HepG2 (cell line): ENCODE data around the gene SETD7. TPM values are rescaled to one million over a fixed set of nuclear protein-coding genes. Genes with fewer than 3 reads are reported as not detected.

Experiments
- ATAC-seq: fragments of 200-7000 bp; cut with Tn5 transposase; 3 replicates; pipeline ENCODE4 v1.9.1; 2020; ENCODE audit warnings: mild to moderate bottlenecking, moderate library complexity
- BruUV-seq: library from RNA; stranded (reverse); fragments of 400-500 nt; replicated peaks from 2 replicates; lab custom pipeline; 2021; lab: Mats Ljungman, UMichigan
- CTCF ChIA-PET: fragments of 300-600 bp; formaldehyde crosslinking; extraction: SDS; loops from one replicate; lab custom pipeline; 2021; ENCODE audit warnings: low total read pairs, inconsistent platforms, low intra/inter-chr PET ratio; lab: Yijun Ruan, JAX
- POLR2A ChIA-PET: fragments of 350-600 bp; sonication (Branson Sonifier 250); formaldehyde crosslinking; loops from one replicate; lab custom pipeline; 2020; ENCODE audit warnings: antibody characterized with exemption, inconsistent platforms; lab: Yijun Ruan, JAX
- DNase-seq: peaks from one replicate; pipeline ENCODE4 v3.0.0-alpha.2; 2015; ENCODE audit warnings: low spot score
- FAIRE-seq: peaks from 3 replicates; lab custom pipeline; 2011; peaks lifted over from hg19 to GRCh38; lab: Jason Lieb, UNC
- H2AFZ ChIP-seq: one replicate; pipeline ENCODE4 v1.6.1; 2011; ENCODE audit warnings: low read length, inconsistent platforms
- H3K27ac ChIP-seq: fragments of 300-600 bp; 3 replicates; pipeline ENCODE4 v1.8.0; 2011; ENCODE audit warnings: mixed run types, mild to moderate bottlenecking, mixed read lengths, low read length, inconsistent platforms; ENCODE audit not compliant: insufficient read depth; ENCODE audit errors: extremely low read length
- H3K27me3 ChIP-seq, 2 experiments: fragments of 200-600 bp in 1 of 2; 2 replicates in 1 of 2; 3 replicates in 1 of 2; pipeline versions ENCODE4 v1.6.0 to v1.8.0; 2011; ENCODE audit warnings: low read length in 2 of 2, mild to moderate bottlenecking in 2 of 2, moderate library complexity in 2 of 2, inconsistent platforms in 1 of 2; ENCODE audit not compliant: insufficient read depth in 2 of 2, control insufficient read depth in 1 of 2
- H3K36me3 ChIP-seq, 2 experiments: fragments of 200-600 bp in 1 of 2; replicated peaks in 1 of 2; 2 replicates in 1 of 2; 3 replicates in 1 of 2; pipeline versions ENCODE4 v1.5.1 to v1.8.0; 2011; ENCODE audit warnings: low read length in 2 of 2, inconsistent platforms in 1 of 2; ENCODE audit not compliant: insufficient read depth in 2 of 2, control insufficient read depth in 1 of 2
- H3K4me1 ChIP-seq: 2 replicates; pipeline ENCODE4 v1.5.1; 2012; ENCODE audit warnings: low read length, inconsistent platforms; ENCODE audit not compliant: insufficient read depth
- H3K4me2 ChIP-seq: 2 replicates; pipeline ENCODE4 v1.6.0; 2011; ENCODE audit warnings: low read depth, low read length, inconsistent platforms
- H3K4me3 ChIP-seq, 3 experiments: fragments of 200-600 bp in 1 of 3; sonication (generic), shearing (Covaris generic) in 1 of 3; replicated peaks in 1 of 3; 2 replicates each; pipeline ENCODE4 v1.5.1; 2011 to 2016; ENCODE audit warnings: low read length in 3 of 3, inconsistent platforms in 2 of 3, low read depth in 2 of 3, mild to moderate bottlenecking in 2 of 3, control low read depth in 1 of 3, mixed read lengths in 1 of 3; ENCODE audit not compliant: insufficient read depth in 1 of 3
- H3K79me2 ChIP-seq: one replicate; pipeline ENCODE4 v1.6.1; 2011; ENCODE audit warnings: low read length, inconsistent platforms; ENCODE audit not compliant: insufficient read depth
- H3K9ac ChIP-seq: 2 replicates; pipeline ENCODE4 v1.6.0; 2011; ENCODE audit warnings: mild to moderate bottlenecking, low read depth, low read length, inconsistent platforms; ENCODE audit not compliant: insufficient read depth
- H3K9me3 ChIP-seq: 2 replicates; pipeline ENCODE4 v1.5.1; 2012; ENCODE audit warnings: mild to moderate bottlenecking, low read length
- H4K20me1 ChIP-seq: 2 replicates; pipeline ENCODE4 v1.6.0; 2011; ENCODE audit warnings: inconsistent platforms, mild to moderate bottlenecking, low read length, moderate library complexity; ENCODE audit not compliant: insufficient read depth
- CBX1 ChIP-seq: IDR thresholded peaks from one replicate; pipeline ENCODE4 v1.6.1; 2016; ENCODE audit warnings: antibody characterized with exemption, low read depth
- IRF9 ChIP-seq: sonication (generic); formaldehyde crosslinking; IDR thresholded peaks from 2 replicates; pipeline ENCODE4 v1.8.0; 2022; ENCODE audit warnings: missing genetic modification reagents, mild to moderate bottlenecking, borderline replicate concordance
- RORA ChIP-seq: sonication (generic); formaldehyde crosslinking; IDR thresholded peaks from 2 replicates; pipeline ENCODE4 v1.5.0; 2020; ENCODE audit warnings: mild to moderate bottlenecking, missing genetic modification reagents, moderate library complexity
- SIN3A ChIP-seq: IDR thresholded peaks from 2 replicates; pipeline ENCODE4 v1.6.1; 2011; ENCODE audit warnings: low read depth, mild to moderate bottlenecking, control low read depth, low read length, borderline replicate concordance
- TBP ChIP-seq: sonication (generic); formaldehyde crosslinking; IDR thresholded peaks from 2 replicates; pipeline ENCODE4 v1.5.0; 2020; ENCODE audit warnings: missing genetic modification reagents
- THRA ChIP-seq: sonication (generic); formaldehyde crosslinking; IDR thresholded peaks from 2 replicates; pipeline ENCODE4 v1.4.0; 2020; ENCODE audit warnings: missing genetic modification reagents, borderline replicate concordance
- ZFP36L1 ChIP-seq: sonication (generic); formaldehyde crosslinking; IDR thresholded peaks from 2 replicates; pipeline ENCODE4 v1.8.0; 2022; ENCODE audit warnings: mild to moderate bottlenecking, missing genetic modification reagents, moderate library complexity
- ZNF772 ChIP-seq: sonication (generic); formaldehyde crosslinking; IDR thresholded peaks from 2 replicates; pipeline ENCODE4 v1.5.0; 2020; ENCODE audit warnings: mild to moderate bottlenecking, missing genetic modification reagents
- ZNF83 ChIP-seq: sonication (generic); formaldehyde crosslinking; IDR thresholded peaks from 2 replicates; pipeline ENCODE4 v1.4.0; 2020; ENCODE audit warnings: missing genetic modification reagents, mild to moderate bottlenecking, borderline replicate concordance
- ZSCAN12 ChIP-seq: sonication (generic); formaldehyde crosslinking; IDR thresholded peaks from 2 replicates; pipeline ENCODE4 v1.9.0; 2021; ENCODE audit warnings: mild to moderate bottlenecking, missing genetic modification reagents
- WGBS: methylation state at CpG from one replicate; pipeline ENCODE4 v1.1.6; 2017; ENCODE audit warnings: low lambda C conversion rate; 5-methylcytosine and 5-hydroxymethylcytosine counted together
- in situ Hi-C: cut with HindIII; loops from 2 replicates; pipeline ENCODE4 v1.10.0; 2017; ENCODE audit warnings: low pct_unique_long_range_greater_than_20kb; ENCODE audit not compliant: extremely low pct_ligation_motif_present
- intact Hi-C: fragments of 100-400 bp; cut with micrococcal nuclease; formaldehyde crosslinking; loops from one replicate; pipeline ENCODE4 v1.10.0; 2022; ENCODE audit not compliant: unreplicated experiment
- polyA plus RNA-seq, 8 experiments: library from polyadenylated mRNA; depleted of rRNA in 3 of 8; stranded (reverse) in 7 of 8; unstranded in 1 of 8; fragments of >200 nt; fragmentation: Illumina TruSeq in 4 of 8; extraction: Trizol in 4 of 8; gene quantifications; 2 replicates each; pipeline versions ENCODE4 v1.2.1 to v1.2.3, GENCODE V29; 2011 to 2016; ENCODE audit warnings: low read depth in 4 of 8, missing spikeins in 1 of 8, mixed read lengths in 1 of 8; ENCODE audit not compliant: insufficient read depth in 1 of 8
- total RNA-seq, 5 experiments: library from RNA; depleted of rRNA; stranded (reverse); fragments of >200 nt; fragmentation: Illumina TruSeq; extraction: Trizol; gene quantifications; 2 replicates each; pipeline ENCODE4 v1.2.3, GENCODE V29; 2016; ENCODE audit warnings: low read depth in 1 of 5
- TF ChIP-seq, protein P1 (sequence below): sonication (generic); formaldehyde crosslinking; conservative IDR thresholded peaks from 2 replicates; pipeline ENCODE4 v1.5.0; 2020; ENCODE audit warnings: missing genetic modification reagents
- TF ChIP-seq, protein P2 (sequence below): sonication (generic); formaldehyde crosslinking; IDR thresholded peaks from 2 replicates; pipeline ENCODE4 v1.5.0; 2020; ENCODE audit warnings: missing genetic modification reagents
- TF ChIP-seq, protein P3 (sequence below): sonication (generic); formaldehyde crosslinking; IDR thresholded peaks from 2 replicates; pipeline ENCODE4 v1.4.0; 2020; ENCODE audit warnings: missing genetic modification reagents, borderline replicate concordance

Gene SETD7
- total and polyA plus RNA-seq, 2 of the 13 experiments (the other 11 are each of a cell fraction or from before 2014, with no cell fraction given): 0.08 to 0.22 TPM

- Histone ChIP-seq H3K4me1 (peaks cover 36% of the 10 kb centered on the region), H3K4me2 (no peak overlapping the region)
- POLR2A ChIA-PET: no interaction called here
- TF ChIP-seq, protein P1, sequence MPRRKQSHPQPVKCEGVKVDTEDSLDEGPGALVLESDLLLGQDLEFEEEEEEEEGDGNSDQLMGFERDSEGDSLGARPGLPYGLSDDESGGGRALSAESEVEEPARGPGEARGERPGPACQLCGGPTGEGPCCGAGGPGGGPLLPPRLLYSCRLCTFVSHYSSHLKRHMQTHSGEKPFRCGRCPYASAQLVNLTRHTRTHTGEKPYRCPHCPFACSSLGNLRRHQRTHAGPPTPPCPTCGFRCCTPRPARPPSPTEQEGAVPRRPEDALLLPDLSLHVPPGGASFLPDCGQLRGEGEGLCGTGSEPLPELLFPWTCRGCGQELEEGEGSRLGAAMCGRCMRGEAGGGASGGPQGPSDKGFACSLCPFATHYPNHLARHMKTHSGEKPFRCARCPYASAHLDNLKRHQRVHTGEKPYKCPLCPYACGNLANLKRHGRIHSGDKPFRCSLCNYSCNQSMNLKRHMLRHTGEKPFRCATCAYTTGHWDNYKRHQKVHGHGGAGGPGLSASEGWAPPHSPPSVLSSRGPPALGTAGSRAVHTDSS: no peak
- TF ChIP-seq, protein P2, sequence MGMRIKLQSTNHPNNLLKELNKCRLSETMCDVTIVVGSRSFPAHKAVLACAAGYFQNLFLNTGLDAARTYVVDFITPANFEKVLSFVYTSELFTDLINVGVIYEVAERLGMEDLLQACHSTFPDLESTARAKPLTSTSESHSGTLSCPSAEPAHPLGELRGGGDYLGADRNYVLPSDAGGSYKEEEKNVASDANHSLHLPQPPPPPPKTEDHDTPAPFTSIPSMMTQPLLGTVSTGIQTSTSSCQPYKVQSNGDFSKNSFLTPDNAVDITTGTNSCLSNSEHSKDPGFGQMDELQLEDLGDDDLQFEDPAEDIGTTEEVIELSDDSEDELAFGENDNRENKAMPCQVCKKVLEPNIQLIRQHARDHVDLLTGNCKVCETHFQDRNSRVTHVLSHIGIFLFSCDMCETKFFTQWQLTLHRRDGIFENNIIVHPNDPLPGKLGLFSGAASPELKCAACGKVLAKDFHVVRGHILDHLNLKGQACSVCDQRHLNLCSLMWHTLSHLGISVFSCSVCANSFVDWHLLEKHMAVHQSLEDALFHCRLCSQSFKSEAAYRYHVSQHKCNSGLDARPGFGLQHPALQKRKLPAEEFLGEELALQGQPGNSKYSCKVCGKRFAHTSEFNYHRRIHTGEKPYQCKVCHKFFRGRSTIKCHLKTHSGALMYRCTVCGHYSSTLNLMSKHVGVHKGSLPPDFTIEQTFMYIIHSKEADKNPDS (CRISPR knock-in tag): no peak
- TF ChIP-seq THRA (CRISPR knock-in tag) (no peak), ZNF83 (no peak), TBP (CRISPR knock-in tag) (no peak), ZFP36L1 (CRISPR knock-in tag) (no peak), IRF9 (CRISPR knock-in tag) (no peak), CBX1 (no peak), SIN3A (no peak), ZSCAN12 (CRISPR knock-in tag) (no peak), RORA (no peak), ZNF772 (CRISPR knock-in tag) (no peak)
- TF ChIP-seq, protein P3, sequence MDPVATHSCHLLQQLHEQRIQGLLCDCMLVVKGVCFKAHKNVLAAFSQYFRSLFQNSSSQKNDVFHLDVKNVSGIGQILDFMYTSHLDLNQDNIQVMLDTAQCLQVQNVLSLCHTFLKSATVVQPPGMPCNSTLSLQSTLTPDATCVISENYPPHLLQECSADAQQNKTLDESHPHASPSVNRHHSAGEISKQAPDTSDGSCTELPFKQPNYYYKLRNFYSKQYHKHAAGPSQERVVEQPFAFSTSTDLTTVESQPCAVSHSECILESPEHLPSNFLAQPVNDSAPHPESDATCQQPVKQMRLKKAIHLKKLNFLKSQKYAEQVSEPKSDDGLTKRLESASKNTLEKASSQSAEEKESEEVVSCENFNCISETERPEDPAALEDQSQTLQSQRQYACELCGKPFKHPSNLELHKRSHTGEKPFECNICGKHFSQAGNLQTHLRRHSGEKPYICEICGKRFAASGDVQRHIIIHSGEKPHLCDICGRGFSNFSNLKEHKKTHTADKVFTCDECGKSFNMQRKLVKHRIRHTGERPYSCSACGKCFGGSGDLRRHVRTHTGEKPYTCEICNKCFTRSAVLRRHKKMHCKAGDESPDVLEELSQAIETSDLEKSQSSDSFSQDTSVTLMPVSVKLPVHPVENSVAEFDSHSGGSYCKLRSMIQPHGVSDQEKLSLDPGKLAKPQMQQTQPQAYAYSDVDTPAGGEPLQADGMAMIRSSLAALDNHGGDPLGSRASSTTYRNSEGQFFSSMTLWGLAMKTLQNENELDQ: no peak
Observed at GRCh38 chr4:139553751-139554641, 2.0 kb downstream of the SETD7 start.

More at GRCh38 chr4:139553751-139554641, 2.0 kb downstream of the SETD7 start:
- in situ Hi-C loops (no loop called here), intact Hi-C loops (no loop called here)
- H3K36me3 ChIP-seq: no peaks in the 10 kb centered on the region
- H3K27me3 ChIP-seq: peaks cover 5 to 64% of the 10 kb centered on the region in 2 experiments
- no peaks in the 10 kb centered on the region for H4K20me1 ChIP-seq
- 42% methylated on average over 4 of the region's 4 CpGs for WGBS
- DNase-seq: no peak
- ATAC-seq: no peak
- H3K4me3 ChIP-seq: no peak overlapping the region
- BruUV-seq: no TSS peak
- no peak overlapping the region for H2AFZ ChIP-seq
- H3K9ac ChIP-seq: no peak overlapping the region
- no peaks in the 10 kb centered on the region for H3K79me2 ChIP-seq
- H3K9me3 ChIP-seq: no peaks in the 10 kb centered on the region
- FAIRE-seq: no peak
- no peak overlapping the region for H3K27ac ChIP-seq
- CTCF ChIA-PET: no interaction called here
